ENCODE data around the gene PBX4.

Gene PBX4

DNA sequence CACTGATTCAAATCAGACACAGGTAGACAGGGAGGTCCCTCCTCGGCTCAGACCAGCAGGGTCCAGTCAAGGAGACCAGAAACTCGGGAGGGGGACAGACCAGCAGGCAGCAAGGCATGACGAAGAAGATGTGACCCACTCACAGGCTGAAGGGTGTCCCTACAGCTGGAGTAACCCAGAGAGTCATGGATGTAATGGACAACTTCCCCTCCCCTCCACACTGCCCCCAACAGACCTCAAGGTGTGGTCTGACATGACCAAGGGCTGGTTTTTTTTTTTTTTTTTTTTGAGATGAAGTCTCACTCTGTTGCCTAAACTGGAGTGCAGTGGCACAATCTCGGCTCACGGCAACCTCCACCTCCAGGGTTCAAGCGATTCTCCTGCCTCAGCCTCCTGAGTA lies 34.1 kb downstream of the PBX4 start:
- TF ChIP-seq, protein P1, sequence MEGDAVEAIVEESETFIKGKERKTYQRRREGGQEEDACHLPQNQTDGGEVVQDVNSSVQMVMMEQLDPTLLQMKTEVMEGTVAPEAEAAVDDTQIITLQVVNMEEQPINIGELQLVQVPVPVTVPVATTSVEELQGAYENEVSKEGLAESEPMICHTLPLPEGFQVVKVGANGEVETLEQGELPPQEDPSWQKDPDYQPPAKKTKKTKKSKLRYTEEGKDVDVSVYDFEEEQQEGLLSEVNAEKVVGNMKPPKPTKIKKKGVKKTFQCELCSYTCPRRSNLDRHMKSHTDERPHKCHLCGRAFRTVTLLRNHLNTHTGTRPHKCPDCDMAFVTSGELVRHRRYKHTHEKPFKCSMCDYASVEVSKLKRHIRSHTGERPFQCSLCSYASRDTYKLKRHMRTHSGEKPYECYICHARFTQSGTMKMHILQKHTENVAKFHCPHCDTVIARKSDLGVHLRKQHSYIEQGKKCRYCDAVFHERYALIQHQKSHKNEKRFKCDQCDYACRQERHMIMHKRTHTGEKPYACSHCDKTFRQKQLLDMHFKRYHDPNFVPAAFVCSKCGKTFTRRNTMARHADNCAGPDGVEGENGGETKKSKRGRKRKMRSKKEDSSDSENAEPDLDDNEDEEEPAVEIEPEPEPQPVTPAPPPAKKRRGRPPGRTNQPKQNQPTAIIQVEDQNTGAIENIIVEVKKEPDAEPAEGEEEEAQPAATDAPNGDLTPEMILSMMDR (IDR thresholded peaks at IDR 0.05; ENCODE audit: low read depth, low read length): no peak
- DNase-seq (ENCODE audit: extremely low read depth, low read depth): no peak

DNA sequence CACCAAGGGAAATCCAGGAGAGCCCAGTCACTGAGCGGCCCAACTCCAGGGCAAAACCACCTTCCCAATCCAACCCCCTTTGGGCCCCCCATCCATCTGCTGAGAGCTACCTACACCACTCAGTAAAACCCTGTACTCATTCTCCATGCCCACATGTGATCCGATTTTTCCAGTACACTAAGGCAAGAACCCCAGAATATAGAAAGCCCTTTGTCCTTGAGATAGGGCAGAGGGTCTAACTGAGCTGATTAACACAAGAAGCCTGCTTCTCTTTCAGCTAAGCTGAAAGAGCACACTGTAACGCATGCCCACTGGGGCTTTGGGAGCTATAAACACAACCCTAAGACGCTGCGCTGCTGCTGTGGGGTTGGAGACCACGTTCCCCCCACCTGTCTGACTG lies 36.0 kb downstream of the PBX4 start:
- TF ChIP-seq, protein P1 (IDR thresholded peaks at IDR 0.05; ENCODE audit: low read depth, low read length): no peak
- DNase-seq (ENCODE audit: extremely low read depth, low read depth): no peak

DNA sequence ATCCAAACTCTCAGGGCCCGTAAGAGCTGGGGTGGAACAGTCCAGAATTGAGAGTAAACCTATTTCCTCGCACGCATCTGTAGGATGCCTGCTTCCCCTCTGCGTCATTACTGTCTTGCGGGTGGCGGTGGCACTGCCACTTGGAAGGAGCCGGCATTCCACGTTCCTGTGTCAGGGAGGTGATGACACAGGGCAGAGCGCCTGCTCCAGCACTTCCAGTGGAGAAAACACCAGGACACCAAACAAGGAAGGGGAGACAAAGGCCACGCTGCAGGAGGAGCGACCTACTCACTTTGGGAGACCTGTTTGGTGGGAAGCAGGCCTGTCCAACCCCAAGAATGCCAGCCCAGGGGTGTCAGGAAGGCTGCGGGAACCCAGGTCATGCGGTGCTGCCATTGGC lies 37.1 kb downstream of the PBX4 start:
- no peak for DNase-seq (ENCODE audit: extremely low read depth, low read depth)
- TF ChIP-seq, protein P1 (IDR thresholded peaks at IDR 0.05; ENCODE audit: low read depth, low read length): no peak

DNA sequence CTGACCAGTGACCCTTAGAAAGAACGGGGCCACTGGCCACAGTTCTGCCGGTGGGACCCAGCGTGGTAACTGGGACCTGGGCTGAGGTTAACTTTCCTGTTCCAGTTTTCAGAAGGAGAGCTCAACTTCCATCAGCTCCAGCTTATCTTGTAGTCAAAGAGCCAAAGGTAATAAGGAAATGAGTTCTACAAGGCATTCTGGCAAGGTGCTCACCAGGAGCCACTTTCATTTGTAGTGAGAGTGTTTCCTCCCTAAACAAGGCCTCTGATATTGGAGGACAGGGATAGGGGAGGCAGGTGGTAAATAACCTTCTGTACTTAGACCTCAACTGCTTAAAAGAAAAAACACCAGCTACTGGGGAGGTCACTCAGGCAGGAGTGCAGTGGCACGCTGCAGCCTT lies 38.1 kb downstream of the PBX4 start:
- TF ChIP-seq, protein P1 (IDR thresholded peaks at IDR 0.05; ENCODE audit: low read depth, low read length): no peak
- no peak for DNase-seq (ENCODE audit: extremely low read depth, low read depth)

DNA sequence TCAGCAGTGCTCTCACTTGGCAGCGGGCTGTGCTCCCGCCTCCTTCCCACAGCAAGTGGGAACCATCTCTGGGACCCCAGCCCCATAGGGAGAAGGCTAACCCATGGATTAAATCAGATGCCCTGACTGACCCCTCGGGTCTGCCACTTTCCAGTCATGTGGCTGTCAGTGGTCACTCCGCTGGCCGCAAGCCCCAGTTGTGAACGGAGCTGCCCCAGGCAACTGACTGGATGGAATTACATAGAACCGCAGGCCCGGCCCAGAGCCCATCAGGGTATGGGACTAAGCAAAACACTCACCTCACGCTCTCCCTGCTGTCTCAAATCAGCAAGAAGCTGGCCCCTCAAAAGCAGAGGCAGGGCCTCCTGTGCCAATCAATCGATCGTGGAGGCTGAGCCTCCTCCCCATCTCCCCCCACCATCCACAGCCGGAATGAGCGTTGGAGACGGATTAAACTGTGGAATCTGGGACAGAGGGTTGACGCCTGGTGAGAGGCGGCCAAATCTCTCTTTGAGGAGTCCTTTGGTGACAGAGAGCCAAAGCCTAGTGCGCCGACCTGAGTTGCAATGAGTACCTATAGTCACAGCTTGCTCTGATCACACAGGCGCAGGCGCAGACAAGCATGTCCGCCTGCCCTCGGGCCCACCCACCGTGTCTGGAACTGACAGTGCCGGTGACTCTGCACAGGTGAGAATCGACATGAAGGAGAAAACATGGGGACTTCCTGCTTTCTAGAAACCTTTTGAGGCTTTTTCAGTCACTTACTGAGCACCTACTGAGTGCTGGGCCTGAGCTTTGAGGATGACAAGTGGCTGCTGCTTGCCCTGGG lies 38.7 kb downstream of the PBX4 start:
- TF ChIP-seq, protein P1 (IDR thresholded peaks at IDR 0.05; ENCODE audit: low read depth, low read length): no peak
- DNase-seq (ENCODE audit: extremely low read depth, low read depth): no peak

DNA sequence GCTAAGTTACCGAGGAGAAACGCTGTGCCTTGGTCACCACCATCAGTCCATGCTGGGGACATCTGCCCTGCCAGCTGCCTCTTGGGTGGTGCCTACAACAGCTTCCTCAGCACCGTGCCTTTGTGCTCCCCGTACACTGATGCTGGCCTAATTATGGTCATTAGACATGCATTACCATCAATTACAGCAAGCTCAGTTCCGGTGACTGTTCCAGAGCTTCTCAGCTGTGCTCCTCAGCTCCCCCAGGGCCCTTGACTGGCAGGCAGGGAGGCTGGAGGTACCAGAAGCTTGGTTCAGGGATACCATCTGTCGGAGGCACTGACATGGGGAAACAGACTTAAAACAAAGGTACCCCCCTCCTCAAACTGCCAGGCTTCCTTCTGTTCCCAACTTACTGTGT lies 40.2 kb downstream of the PBX4 start:
- DNase-seq (ENCODE audit: extremely low read depth, low read depth): no peak
- TF ChIP-seq, protein P1 (IDR thresholded peaks at IDR 0.05; ENCODE audit: low read depth, low read length): no peak

DNA sequence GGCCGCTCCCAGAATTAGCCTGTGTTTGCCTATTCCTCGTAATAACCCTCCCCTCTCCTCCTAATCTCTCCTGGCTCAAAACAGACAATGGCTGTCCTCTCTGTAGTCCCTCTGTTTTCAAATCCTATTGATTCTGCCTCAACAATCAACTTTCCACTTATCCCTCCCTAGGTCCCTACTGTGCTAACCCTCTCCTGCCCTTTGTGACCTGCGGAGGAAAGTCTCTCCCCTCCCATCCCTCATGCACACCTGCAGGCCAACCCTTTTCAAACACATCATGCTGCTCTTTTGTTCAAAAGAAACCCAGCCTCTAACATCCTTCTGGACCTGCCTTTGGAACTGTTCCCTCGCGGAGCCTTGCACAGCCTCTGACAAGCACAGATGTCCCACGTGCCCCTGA lies 43.1 kb downstream of the PBX4 start:
- TF ChIP-seq, protein P1 (IDR thresholded peaks at IDR 0.05; ENCODE audit: low read depth, low read length): no peak
- DNase-seq (ENCODE audit: extremely low read depth, low read depth): no peak

Measured in AG09319 (cell line).